ENCODE data around the gene CISD1. TPM values are rescaled to one million over a fixed set of nuclear protein-coding genes. Genes with fewer than 3 reads are reported as not detected.

The CISD1 gene
- total RNA-seq, 4 donors from 2014 or later = 24.7 to 60.1 (median 47.6) TPM

DNA sequence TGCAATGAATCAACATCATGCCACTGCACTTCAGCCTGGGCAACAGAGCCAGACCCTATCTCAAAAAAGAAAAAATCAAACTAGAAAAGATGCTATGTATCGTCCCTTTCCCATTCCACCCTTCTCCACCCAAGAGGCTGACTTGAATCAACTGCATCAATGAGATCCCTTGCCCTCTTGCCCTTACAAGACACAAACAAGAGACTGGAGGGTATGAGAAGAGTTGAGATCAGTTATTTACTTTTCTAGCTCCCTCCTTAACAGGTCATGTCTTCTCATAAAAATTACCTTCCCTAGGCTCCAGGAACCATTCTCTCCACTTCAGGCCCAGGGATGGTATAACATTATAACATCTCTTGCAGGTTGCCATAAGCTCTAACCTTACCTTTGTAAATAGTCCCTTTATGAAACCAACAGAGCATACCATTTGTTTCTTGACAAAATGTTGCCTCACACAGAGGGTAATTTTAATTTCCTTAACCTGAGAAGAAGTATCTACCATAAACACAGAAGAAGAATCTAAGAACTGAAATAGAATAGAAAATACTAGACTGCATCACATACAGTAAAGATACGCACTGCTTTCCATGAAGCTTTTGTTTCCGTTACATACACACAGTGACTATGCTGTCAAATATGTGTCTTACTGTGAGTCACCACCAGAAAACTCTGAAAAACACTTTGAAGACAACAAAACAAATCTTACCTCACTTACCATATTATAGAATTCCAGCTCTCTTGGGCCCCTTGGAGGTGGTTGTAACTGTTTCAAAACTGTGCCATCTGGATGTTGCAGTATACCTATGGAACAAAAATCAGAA is 31.7 kb upstream of the CISD1 start:
- Histone ChIP-seq H3K27me3 (no peaks in the 10 kb centered on the region), H3K36me3 (peaks cover 0 to 35% of the 10 kb centered on the region in 2 donors), H3K9me3 (no peaks in the 10 kb centered on the region), H3K4me3 (no peak overlapping the region), H3K4me1 (peaks cover 0 to 2% (median 0%) of the 10 kb centered on the region in 3 donors), H3K27ac (no peak overlapping the region)
- TF ChIP-seq EP300 (IDR thresholded peaks at IDR 0.05) (no peak), POLR2AphosphoS5 (IDR thresholded peaks at IDR 0.05) (no peak), POLR2A (IDR thresholded peaks at IDR 0.05) (no peak)
- TF ChIP-seq, protein P1, sequence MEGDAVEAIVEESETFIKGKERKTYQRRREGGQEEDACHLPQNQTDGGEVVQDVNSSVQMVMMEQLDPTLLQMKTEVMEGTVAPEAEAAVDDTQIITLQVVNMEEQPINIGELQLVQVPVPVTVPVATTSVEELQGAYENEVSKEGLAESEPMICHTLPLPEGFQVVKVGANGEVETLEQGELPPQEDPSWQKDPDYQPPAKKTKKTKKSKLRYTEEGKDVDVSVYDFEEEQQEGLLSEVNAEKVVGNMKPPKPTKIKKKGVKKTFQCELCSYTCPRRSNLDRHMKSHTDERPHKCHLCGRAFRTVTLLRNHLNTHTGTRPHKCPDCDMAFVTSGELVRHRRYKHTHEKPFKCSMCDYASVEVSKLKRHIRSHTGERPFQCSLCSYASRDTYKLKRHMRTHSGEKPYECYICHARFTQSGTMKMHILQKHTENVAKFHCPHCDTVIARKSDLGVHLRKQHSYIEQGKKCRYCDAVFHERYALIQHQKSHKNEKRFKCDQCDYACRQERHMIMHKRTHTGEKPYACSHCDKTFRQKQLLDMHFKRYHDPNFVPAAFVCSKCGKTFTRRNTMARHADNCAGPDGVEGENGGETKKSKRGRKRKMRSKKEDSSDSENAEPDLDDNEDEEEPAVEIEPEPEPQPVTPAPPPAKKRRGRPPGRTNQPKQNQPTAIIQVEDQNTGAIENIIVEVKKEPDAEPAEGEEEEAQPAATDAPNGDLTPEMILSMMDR (IDR thresholded peaks at IDR 0.05) = no peak
- WGBS, 2 donors (ENCODE audit: low coverage in 1 of 2) = 87 to 91% methylated on average over 3 of the region's 3 CpGs
- no peak for ATAC-seq

DNA sequence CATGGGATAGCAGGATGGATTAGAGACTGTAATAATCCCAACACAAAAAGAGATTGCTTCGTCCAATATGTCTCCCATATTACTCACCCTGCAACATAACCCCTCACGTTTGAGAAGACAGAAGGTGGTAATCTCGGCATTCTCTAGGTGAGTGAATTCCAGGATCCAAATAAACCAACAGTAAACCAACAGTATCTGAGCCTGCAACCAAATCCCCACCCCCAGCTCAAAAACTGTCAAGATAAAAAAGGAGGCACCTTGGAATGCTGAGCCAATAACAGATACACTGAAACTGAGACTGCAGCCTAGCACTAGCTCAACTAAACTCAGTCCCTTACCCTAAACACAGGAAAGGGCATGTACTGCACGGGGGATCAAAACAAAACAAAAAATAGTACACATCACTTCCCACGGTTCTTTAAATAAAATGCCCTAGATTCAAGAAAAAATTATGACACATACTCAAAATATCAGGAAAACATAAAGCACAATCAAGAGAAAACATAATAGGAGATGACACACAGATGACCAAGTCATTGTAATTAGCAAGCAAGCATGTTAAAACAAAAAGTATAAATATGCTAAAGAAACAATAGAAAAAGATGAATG is 29.3 kb upstream of the CISD1 start:
- H3K9me3 ChIP-seq = peaks cover 0 to 9% (median 0%) of the 10 kb centered on the region in 3 donors
- H3K27ac ChIP-seq = no peak overlapping the region
- 66 to 86% methylated on average over 3 to 4 of the region's 5 CpGs for WGBS, 2 donors (ENCODE audit: low coverage in 1 of 2)
- peaks cover 0 to 2% (median 0%) of the 10 kb centered on the region in 3 donors for H3K4me1 ChIP-seq
- peaks cover 0 to 28% of the 10 kb centered on the region in 2 donors for H3K36me3 ChIP-seq
- H3K4me3 ChIP-seq = no peak overlapping the region
- TF ChIP-seq, protein P1 (IDR thresholded peaks at IDR 0.05) = no peak
- TF ChIP-seq POLR2AphosphoS5 (IDR thresholded peaks at IDR 0.05) (no peak), POLR2A (IDR thresholded peaks at IDR 0.05) (no peak), EP300 (IDR thresholded peaks at IDR 0.05) (no peak)
- no peak for ATAC-seq
- no peaks in the 10 kb centered on the region for H3K27me3 ChIP-seq

DNA sequence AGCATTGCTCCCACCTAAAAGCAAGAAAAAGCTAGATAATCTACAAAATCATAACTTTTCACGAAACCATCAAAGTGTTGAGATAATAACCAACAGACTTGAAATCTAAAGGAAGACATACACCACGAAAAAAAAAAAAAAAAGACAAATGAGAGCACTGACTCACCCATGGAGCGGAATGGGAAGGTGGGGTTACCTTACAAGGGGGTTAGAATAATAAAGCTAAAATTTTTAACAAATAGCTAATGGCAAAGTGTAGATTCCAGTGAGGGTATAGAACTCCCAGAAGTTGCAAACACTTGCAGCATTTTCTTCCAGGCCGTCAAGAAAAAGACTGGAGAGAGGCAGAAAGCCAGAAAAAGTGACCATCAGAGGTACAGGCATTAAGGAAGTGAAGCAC is 28.4 kb upstream of the CISD1 start:
- no peak for TF ChIP-seq POLR2A (IDR thresholded peaks at IDR 0.05)
- TF ChIP-seq EP300 (IDR thresholded peaks at IDR 0.05) = no peak
- TF ChIP-seq POLR2AphosphoS5 (IDR thresholded peaks at IDR 0.05) = no peak
- TF ChIP-seq, protein P1 (IDR thresholded peaks at IDR 0.05) = no peak
- H3K9me3 ChIP-seq = peaks cover 0 to 9% (median 0%) of the 10 kb centered on the region in 3 donors
- peaks cover 0 to 2% (median 0%) of the 10 kb centered on the region in 3 donors for H3K4me1 ChIP-seq
- H3K36me3 ChIP-seq = peaks cover 0 to 19% of the 10 kb centered on the region in 2 donors
- no peaks in the 10 kb centered on the region for H3K27me3 ChIP-seq
- no peak overlapping the region for H3K27ac ChIP-seq
- H3K4me3 ChIP-seq = no peak overlapping the region
- 64% methylated on average over 2 to 4 of the region's 4 CpGs for WGBS, 2 donors (ENCODE audit: low coverage in 1 of 2)
- no peak for ATAC-seq

DNA sequence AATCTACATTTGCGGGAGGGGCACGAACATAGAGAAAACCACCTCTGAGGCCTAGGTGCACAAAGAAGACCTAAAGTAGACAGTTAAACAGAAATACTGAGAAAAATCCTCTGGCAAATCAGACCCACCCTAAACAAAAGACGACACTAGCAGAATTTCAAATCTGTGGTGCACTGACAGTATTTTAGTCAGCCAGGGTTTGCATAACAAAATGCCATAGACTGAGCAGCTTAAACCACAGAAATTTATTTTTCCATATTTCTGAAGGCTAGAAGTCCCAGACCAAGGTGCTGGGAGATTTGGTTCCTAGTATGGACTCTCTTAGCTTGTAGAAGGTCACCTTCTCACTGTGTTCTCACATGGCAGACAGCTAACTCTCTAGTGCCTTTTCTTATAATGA is 27.6 kb upstream of the CISD1 start:
- Histone ChIP-seq H3K36me3 (peaks cover 0 to 11% of the 10 kb centered on the region in 2 donors), H3K27me3 (no peaks in the 10 kb centered on the region), H3K4me3 (no peak overlapping the region), H3K4me1 (peaks cover 0 to 2% (median 0%) of the 10 kb centered on the region in 3 donors), H3K27ac (no peak overlapping the region), H3K9me3 (peaks cover 0 to 9% (median 0%) of the 10 kb centered on the region in 3 donors)
- no peak for ATAC-seq
- no peak for TF ChIP-seq POLR2A (IDR thresholded peaks at IDR 0.05)
- TF ChIP-seq POLR2AphosphoS5 (IDR thresholded peaks at IDR 0.05) = no peak
- TF ChIP-seq, protein P1 (IDR thresholded peaks at IDR 0.05) = no peak
- TF ChIP-seq EP300 (IDR thresholded peaks at IDR 0.05) = no peak
- WGBS, 2 donors (ENCODE audit: low coverage in 1 of 2) = 58 to 81% methylated on average over 3 of the region's 3 CpGs
